SU-DHL-6 (cell line): ENCODE results near the gene PLEKHF1.

Experiments
- EZH2phosphoT487 ChIP-seq: fragments of 200-600 bp; sonication (generic), shearing (Covaris generic); conservative IDR thresholded peaks from 2 replicates; pipeline ENCODE4 v1.6.1; 2018; ENCODE audit warnings: mild to moderate bottlenecking, antibody characterized with exemption, low read length, moderate library complexity, mixed read lengths
- TF ChIP-seq, protein P1 (sequence below): fragments of 200-600 bp; sonication (generic); IDR thresholded peaks from one replicate; pipeline ENCODE4 v1.5.1; 2017; ENCODE audit warnings: antibody characterized with exemption, mild to moderate bottlenecking, low read length, moderate library complexity; ENCODE audit not compliant: insufficient read depth, poor library complexity, severe bottlenecking

DNA sequence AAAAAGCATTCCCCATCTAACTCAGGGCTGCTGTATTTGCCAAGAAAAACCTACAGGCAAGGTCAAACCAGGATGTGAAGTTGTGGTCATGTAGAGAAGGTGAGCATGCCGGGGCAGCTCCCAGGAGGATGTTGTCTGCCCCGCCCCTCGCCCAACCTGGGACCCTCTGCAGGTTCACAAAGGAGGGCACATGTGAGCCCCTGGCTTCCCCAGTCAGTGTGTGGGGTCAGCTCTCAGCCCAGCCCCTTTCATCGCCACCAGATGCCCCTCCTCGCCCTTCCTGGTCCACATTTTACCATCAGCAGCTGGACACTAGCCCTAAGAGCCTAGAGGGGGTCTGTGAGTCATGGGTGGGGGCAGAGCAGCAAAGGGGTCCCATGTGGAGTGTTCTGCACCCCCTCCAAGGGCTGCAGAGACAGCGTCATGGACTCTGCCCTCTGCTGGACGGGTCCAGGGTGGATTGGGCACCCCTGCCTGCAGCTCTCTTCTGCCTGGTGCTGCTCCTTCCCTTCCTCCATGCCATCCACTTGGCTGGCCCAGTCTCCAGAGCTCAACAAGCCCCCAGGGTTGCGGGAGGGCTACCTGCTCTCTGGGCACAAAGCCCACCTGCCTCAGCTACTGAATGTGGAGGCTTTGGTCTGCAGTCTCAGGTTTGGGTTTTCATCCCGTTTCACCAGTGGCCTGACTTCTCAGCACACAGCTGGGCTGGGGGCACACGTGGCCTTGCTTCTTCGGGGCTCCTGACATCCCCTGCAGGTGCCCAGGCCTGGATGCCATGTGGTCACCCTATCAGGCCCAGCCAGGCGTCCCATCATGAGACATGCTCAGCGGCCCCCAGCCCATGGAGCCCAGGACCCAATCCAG, 3.7 kb downstream of the PLEKHF1 start:
- TF ChIP-seq, protein P1, sequence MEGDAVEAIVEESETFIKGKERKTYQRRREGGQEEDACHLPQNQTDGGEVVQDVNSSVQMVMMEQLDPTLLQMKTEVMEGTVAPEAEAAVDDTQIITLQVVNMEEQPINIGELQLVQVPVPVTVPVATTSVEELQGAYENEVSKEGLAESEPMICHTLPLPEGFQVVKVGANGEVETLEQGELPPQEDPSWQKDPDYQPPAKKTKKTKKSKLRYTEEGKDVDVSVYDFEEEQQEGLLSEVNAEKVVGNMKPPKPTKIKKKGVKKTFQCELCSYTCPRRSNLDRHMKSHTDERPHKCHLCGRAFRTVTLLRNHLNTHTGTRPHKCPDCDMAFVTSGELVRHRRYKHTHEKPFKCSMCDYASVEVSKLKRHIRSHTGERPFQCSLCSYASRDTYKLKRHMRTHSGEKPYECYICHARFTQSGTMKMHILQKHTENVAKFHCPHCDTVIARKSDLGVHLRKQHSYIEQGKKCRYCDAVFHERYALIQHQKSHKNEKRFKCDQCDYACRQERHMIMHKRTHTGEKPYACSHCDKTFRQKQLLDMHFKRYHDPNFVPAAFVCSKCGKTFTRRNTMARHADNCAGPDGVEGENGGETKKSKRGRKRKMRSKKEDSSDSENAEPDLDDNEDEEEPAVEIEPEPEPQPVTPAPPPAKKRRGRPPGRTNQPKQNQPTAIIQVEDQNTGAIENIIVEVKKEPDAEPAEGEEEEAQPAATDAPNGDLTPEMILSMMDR: no peak
- no peak for TF ChIP-seq EZH2phosphoT487
